SK-N-SH treated with all-trans-retinoic acid at 6 μM for 48 hours (cell line): ENCODE measurements around the gene NOBOX.
"Not testable (repeated sequence)": the region's sequence is repeated elsewhere in the genome, so short reads cannot be mapped to it uniquely, and the experiment has no call there.

Experiments used
- ATAC-seq: fragments of 200-7000 bp; cut with Tn5 transposase; 3 replicates; pipeline ENCODE4 v1.9.1; 2020; ENCODE audit warnings: mild to moderate bottlenecking, moderate library complexity
- CSDC2 ChIP-seq: fragments of 250-450 bp; sonication (Bioruptor Pico); IDR thresholded peaks from 2 replicates; pipeline ENCODE4 v1.5.0; 2020; ENCODE audit warnings: mild to moderate bottlenecking, moderate library complexity
- ESRRG ChIP-seq: fragments of 250-450 bp; sonication (Bioruptor Pico); IDR thresholded peaks from 2 replicates; pipeline ENCODE4 v1.6.1; 2021; ENCODE audit warnings: mild to moderate bottlenecking
- GLIS3 ChIP-seq: fragments of 250-450 bp; sonication (Bioruptor Pico); IDR thresholded peaks from 2 replicates; pipeline ENCODE4 v1.5.0; 2020; ENCODE audit warnings: mild to moderate bottlenecking, moderate library complexity
- ISL1 ChIP-seq: fragments of 250-450 bp; sonication (Bioruptor Pico); IDR thresholded peaks from 2 replicates; pipeline ENCODE4 v2.1.2; 2022; ENCODE audit warnings: mild to moderate bottlenecking, moderate library complexity
- OSR1 ChIP-seq: fragments of 250-450 bp; sonication (Bioruptor Pico); IDR thresholded peaks from 2 replicates; pipeline ENCODE4 v1.8.0; 2022; ENCODE audit warnings: moderate library complexity, mild to moderate bottlenecking, inconsistent platforms
- PPARA ChIP-seq: fragments of 250-450 bp; sonication (Bioruptor Pico); IDR thresholded peaks from 2 replicates; pipeline ENCODE4 v1.5.0; 2020; ENCODE audit warnings: mild to moderate bottlenecking, borderline replicate concordance
- RARB ChIP-seq: fragments of 250-450 bp; sonication (Bioruptor Pico); IDR thresholded peaks from 2 replicates; pipeline ENCODE4 v1.8.0; 2021; ENCODE audit warnings: mild to moderate bottlenecking, moderate library complexity
- TCF4 ChIP-seq: fragments of 250-450 bp; sonication (Bioruptor Pico); IDR thresholded peaks from 2 replicates; pipeline ENCODE4 v1.8.0; 2021; ENCODE audit warnings: mild to moderate bottlenecking, moderate library complexity, borderline replicate concordance
- TOX ChIP-seq: fragments of 250-450 bp; sonication (Bioruptor Pico); IDR thresholded peaks from 2 replicates; pipeline ENCODE4 v1.8.0; 2021; ENCODE audit warnings: mild to moderate bottlenecking, moderate library complexity, borderline replicate concordance
- ZC3H10 ChIP-seq: fragments of 250-450 bp; sonication (Bioruptor Pico); IDR thresholded peaks from 2 replicates; pipeline ENCODE4 v1.5.1; 2021; ENCODE audit warnings: mild to moderate bottlenecking, moderate library complexity
- ZFP3 ChIP-seq: fragments of 250-450 bp; sonication (Bioruptor Pico); IDR thresholded peaks from 2 replicates; pipeline ENCODE4 v1.5.0; 2020; ENCODE audit warnings: mild to moderate bottlenecking, moderate library complexity
- ZFP30 ChIP-seq: fragments of 450-650 bp; formaldehyde crosslinking; IDR thresholded peaks from 2 replicates; pipeline ENCODE4 v1.5.0; 2022; ENCODE audit warnings: mild to moderate bottlenecking, moderate library complexity
- ZNF565 ChIP-seq: fragments of 450-650 bp; formaldehyde crosslinking; conservative IDR thresholded peaks from 2 replicates; pipeline ENCODE4 v1.5.0; 2020; ENCODE audit warnings: low read depth, mild to moderate bottlenecking, moderate library complexity
- ZNF70 ChIP-seq: fragments of 450-650 bp; formaldehyde crosslinking; IDR thresholded peaks from 2 replicates; pipeline ENCODE4 v1.5.0; 2020; ENCODE audit warnings: mild to moderate bottlenecking, moderate library complexity
- ZNF8 ChIP-seq: fragments of 450-650 bp; formaldehyde crosslinking; IDR thresholded peaks from 2 replicates; pipeline ENCODE4 v1.5.0; 2020; ENCODE audit warnings: mild to moderate bottlenecking, moderate library complexity
- TF ChIP-seq, protein P1 (sequence below): fragments of 250-450 bp; sonication (Bioruptor Pico); IDR thresholded peaks from 2 replicates; pipeline ENCODE4 v1.5.0; 2020; ENCODE audit warnings: mild to moderate bottlenecking, moderate library complexity
- TF ChIP-seq, protein P2 (sequence below): fragments of 250-450 bp; sonication (Bioruptor Pico); IDR thresholded peaks from 2 replicates; pipeline ENCODE4 v1.5.1; 2020; ENCODE audit warnings: low read depth, mild to moderate bottlenecking, moderate library complexity
- TF ChIP-seq, protein P3 (sequence below): fragments of 250-450 bp; sonication (Bioruptor Pico); IDR thresholded peaks from 2 replicates; pipeline ENCODE4 v1.5.1; 2021; ENCODE audit warnings: mild to moderate bottlenecking, moderate library complexity
- TF ChIP-seq, protein P4 (sequence below): fragments of 250-450 bp; sonication (Bioruptor Pico); IDR thresholded peaks from 2 replicates; pipeline ENCODE4 v1.8.0; 2021; ENCODE audit warnings: low read depth, mild to moderate bottlenecking, moderate library complexity, borderline replicate concordance
- TF ChIP-seq, protein P5 (sequence below): fragments of 250-450 bp; sonication (Bioruptor Pico); IDR thresholded peaks from 2 replicates; pipeline ENCODE4 v1.8.0; 2020; ENCODE audit warnings: mild to moderate bottlenecking, moderate library complexity, borderline replicate concordance

The NOBOX gene

DNA sequence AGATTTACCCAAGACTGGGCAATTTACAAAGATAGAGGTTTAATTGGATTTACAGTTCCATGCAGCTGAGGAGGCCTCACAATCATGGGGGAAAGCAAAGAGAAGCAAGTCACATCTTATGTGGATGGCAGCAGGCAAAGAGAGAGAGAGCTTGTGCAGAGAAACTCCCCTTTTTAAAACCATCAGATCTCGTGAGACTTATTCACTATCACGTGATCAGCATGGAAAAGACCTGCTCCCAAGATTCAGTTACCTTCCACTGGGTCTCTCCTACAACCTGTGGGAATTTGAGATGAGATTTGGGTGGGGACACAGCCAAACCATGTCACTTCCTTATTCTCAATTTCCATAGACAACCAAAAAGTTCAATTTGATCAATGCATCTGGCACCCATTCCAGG, 24.9 kb upstream of the NOBOX start:
- TF ChIP-seq ZNF70 (CRISPR knock-in tag) (no peak), GLIS3 (CRISPR knock-in tag) (no peak)
- ATAC-seq = no peak

DNA sequence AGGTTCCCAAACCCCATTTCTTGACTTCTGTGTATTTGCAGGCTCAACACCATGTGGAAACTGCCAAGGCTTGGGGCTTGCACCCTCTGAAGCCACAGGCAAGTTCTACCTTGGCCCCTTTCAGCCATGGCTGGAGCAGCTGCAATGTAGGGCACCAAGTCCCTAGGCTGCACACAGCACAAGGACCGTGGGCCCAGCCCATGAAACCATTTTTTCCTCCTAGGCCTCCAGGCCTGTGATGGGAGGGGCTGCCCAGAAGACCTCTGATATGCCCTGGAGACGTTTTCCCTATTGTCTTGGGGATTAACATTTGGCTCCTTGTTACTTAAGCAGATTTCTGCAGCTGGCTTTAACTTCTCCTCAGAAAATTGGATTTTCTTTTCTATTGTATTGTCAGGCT, 24.0 kb upstream of the NOBOX start:
- not testable (repeated sequence) for ATAC-seq

DNA sequence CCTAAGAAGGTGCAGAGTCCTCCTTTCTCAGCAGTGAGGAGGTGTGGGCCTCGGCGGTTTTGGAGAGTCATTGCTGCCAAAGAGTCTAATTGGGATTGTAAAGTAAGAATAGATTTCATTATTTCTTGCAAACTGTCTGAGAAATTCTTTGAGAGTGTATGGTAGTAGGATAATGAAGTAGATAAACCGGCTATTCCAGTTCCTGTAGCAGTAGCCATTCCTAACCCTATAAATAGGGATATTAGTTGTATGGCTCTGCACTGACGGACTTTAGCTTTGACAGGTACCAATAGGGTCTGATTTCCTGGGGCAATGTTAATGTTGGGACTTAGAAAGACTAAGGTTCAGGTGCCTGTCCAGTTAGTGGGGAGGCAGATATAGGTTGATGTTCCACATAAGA, 15.4 kb upstream of the NOBOX start:
- not testable (repeated sequence) for ATAC-seq

DNA sequence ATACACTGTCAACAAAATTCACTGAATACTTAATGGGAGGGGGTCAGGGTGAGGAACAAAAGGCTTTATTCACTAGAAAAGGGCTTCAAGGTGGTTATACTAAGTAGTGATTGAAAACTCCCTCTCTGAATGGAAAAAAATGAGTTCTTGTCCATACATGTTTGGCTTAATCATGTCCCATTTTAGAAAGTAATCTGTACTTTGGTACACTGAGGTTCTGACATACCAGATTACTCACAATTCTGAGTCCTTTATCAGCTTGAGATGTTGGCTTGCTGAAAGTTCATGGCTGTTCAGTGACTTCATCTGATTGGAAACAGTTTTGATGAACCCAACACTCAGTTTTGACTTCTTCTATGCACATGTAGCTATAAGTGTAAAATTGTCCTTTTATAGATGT, 12.8 kb upstream of the NOBOX start:
- ATAC-seq = no peak

DNA sequence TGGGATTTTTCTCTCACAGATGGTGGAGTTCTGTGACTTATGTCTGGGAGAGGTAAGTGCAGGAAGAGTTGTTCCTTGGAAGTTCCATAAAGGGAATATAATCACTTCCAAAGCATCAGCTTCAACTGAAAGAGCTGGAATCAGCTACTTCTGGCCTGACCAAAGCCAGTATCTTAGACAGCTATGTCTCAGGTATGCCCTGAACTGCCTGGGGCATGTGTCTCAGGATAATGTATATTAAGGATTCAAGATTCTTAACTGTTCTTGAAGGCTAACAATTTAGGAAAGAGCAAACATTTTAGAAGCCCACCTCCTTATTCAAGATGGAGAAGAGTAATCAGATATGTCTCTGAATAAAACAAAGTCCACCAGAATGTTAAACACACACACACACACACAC, 12.4 kb upstream of the NOBOX start:
- no peak for ATAC-seq
- no peak for TF ChIP-seq GLIS3 (CRISPR knock-in tag)
- TF ChIP-seq, protein P1, sequence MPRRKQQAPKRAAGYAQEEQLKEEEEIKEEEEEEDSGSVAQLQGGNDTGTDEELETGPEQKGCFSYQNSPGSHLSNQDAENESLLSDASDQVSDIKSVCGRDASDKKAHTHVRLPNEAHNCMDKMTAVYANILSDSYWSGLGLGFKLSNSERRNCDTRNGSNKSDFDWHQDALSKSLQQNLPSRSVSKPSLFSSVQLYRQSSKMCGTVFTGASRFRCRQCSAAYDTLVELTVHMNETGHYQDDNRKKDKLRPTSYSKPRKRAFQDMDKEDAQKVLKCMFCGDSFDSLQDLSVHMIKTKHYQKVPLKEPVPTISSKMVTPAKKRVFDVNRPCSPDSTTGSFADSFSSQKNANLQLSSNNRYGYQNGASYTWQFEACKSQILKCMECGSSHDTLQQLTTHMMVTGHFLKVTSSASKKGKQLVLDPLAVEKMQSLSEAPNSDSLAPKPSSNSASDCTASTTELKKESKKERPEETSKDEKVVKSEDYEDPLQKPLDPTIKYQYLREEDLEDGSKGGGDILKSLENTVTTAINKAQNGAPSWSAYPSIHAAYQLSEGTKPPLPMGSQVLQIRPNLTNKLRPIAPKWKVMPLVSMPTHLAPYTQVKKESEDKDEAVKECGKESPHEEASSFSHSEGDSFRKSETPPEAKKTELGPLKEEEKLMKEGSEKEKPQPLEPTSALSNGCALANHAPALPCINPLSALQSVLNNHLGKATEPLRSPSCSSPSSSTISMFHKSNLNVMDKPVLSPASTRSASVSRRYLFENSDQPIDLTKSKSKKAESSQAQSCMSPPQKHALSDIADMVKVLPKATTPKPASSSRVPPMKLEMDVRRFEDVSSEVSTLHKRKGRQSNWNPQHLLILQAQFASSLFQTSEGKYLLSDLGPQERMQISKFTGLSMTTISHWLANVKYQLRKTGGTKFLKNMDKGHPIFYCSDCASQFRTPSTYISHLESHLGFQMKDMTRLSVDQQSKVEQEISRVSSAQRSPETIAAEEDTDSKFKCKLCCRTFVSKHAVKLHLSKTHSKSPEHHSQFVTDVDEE (CRISPR knock-in tag) = no peak

More for the DNA sequence above, 12.8 kb upstream of the NOBOX start:
- TF ChIP-seq CSDC2 (CRISPR knock-in tag) (no peak), ZNF565 (no peak), ZFP3 (CRISPR knock-in tag) (no peak), OSR1 (no peak), ISL1 (CRISPR knock-in tag) (no peak), RARB (CRISPR knock-in tag) (no peak), ESRRG (no peak)
- TF ChIP-seq, protein P1 (CRISPR knock-in tag) = no peak
- TF ChIP-seq, protein P2, sequence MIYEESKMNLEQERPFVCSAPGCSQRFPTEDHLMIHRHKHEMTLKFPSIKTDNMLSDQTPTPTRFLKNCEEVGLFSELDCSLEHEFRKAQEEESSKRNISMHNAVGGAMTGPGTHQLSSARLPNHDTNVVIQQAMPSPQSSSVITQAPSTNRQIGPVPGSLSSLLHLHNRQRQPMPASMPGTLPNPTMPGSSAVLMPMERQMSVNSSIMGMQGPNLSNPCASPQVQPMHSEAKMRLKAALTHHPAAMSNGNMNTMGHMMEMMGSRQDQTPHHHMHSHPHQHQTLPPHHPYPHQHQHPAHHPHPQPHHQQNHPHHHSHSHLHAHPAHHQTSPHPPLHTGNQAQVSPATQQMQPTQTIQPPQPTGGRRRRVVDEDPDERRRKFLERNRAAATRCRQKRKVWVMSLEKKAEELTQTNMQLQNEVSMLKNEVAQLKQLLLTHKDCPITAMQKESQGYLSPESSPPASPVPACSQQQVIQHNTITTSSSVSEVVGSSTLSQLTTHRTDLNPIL (CRISPR knock-in tag) = no peak
- TF ChIP-seq, protein P3, sequence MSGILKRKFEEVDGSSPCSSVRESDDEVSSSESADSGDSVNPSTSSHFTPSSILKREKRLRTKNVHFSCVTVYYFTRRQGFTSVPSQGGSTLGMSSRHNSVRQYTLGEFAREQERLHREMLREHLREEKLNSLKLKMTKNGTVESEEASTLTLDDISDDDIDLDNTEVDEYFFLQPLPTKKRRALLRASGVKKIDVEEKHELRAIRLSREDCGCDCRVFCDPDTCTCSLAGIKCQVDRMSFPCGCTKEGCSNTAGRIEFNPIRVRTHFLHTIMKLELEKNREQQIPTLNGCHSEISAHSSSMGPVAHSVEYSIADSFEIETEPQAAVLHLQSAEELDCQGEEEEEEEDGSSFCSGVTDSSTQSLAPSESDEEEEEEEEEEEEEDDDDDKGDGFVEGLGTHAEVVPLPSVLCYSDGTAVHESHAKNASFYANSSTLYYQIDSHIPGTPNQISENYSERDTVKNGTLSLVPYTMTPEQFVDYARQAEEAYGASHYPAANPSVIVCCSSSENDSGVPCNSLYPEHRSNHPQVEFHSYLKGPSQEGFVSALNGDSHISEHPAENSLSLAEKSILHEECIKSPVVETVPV (CRISPR knock-in tag) = no peak

DNA sequence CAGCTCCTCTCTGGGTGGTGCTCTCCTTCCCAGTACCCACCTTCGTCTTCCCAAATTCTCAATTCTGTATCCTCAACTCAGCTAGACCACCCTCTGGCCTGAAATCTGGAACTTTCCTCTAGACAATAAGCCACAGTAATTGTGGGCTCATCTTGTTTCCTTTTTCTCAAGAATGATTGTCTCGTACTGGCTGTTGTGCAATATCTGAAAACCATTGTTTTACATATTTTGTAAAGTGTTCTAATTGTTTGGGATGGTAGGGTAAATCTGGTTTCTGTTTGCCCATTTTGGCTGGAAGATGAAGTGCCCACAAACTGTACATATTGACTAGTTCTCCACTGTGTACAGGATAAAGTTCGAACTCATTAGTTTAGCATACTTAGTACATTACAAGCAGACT, 11.3 kb upstream of the NOBOX start:
- no peak for ATAC-seq
- no peak for TF ChIP-seq TCF4 (CRISPR knock-in tag)
- no peak for TF ChIP-seq ESRRG
- no peak for TF ChIP-seq ZC3H10
- no peak for TF ChIP-seq CSDC2 (CRISPR knock-in tag)
- TF ChIP-seq ZFP30 (CRISPR knock-in tag) = no peak
- TF ChIP-seq, protein P4, sequence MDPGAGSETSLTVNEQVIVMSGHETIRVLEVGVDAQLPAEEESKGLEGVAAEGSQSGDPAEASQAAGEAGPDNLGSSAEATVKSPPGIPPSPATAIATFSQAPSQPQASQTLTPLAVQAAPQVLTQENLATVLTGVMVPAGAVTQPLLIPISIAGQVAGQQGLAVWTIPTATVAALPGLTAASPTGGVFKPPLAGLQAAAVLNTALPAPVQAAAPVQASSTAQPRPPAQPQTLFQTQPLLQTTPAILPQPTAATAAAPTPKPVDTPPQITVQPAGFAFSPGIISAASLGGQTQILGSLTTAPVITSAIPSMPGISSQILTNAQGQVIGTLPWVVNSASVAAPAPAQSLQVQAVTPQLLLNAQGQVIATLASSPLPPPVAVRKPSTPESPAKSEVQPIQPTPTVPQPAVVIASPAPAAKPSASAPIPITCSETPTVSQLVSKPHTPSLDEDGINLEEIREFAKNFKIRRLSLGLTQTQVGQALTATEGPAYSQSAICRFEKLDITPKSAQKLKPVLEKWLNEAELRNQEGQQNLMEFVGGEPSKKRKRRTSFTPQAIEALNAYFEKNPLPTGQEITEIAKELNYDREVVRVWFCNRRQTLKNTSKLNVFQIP (CRISPR knock-in tag) = no peak
- no peak for TF ChIP-seq PPARA (CRISPR knock-in tag)
- TF ChIP-seq OSR1 = no peak
- TF ChIP-seq, protein P3 (CRISPR knock-in tag) = no peak
- TF ChIP-seq TOX (CRISPR knock-in tag) = no peak
- no peak for TF ChIP-seq RARB (CRISPR knock-in tag)
- TF ChIP-seq ZFP3 (CRISPR knock-in tag) = no peak
- TF ChIP-seq ZNF8 (CRISPR knock-in tag) = no peak
- TF ChIP-seq, protein P5, sequence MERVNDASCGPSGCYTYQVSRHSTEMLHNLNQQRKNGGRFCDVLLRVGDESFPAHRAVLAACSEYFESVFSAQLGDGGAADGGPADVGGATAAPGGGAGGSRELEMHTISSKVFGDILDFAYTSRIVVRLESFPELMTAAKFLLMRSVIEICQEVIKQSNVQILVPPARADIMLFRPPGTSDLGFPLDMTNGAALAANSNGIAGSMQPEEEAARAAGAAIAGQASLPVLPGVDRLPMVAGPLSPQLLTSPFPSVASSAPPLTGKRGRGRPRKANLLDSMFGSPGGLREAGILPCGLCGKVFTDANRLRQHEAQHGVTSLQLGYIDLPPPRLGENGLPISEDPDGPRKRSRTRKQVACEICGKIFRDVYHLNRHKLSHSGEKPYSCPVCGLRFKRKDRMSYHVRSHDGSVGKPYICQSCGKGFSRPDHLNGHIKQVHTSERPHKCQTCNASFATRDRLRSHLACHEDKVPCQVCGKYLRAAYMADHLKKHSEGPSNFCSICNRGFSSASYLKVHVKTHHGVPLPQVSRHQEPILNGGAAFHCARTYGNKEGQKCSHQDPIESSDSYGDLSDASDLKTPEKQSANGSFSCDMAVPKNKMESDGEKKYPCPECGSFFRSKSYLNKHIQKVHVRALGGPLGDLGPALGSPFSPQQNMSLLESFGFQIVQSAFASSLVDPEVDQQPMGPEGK = no peak
- no peak for TF ChIP-seq ISL1 (CRISPR knock-in tag)
